ENCODE data around the gene MMP20. TPM values are rescaled to one million over a fixed set of nuclear protein-coding genes. Genes with fewer than 3 reads are reported as not detected.

Gene MMP20
- total and polyA plus RNA-seq, 2 experiments from 2014 or later: not detected

DNA sequence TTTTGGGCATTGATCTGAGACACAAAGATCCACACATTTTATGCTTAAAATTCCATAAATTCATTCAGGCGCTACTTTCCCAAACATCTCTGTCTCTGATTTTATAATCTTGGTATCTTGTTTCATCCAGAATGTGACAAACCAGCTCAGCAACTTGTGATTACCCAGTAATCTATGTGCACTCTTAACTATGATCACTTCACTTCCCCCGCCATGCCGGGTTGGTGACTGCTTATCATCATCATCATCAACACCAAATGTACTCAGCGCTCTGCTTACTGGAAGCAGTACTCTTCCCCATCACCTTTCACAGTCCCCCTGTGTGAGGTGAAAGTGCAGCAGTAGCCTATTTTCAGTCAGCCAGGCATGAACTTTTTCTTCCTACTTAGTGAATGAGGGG lies 79.4 kb downstream of the MMP20 start:
- Histone ChIP-seq H3K4me1 (ENCODE audit: insufficient read depth) (no peaks in the 10 kb centered on the region), H3K27ac (ENCODE audit: low read depth) (no peak overlapping the region), H3K36me3 (ENCODE audit: insufficient read depth) (no peaks in the 10 kb centered on the region), H3K79me2 (replicated peaks; ENCODE audit: insufficient read depth) (no peaks in the 10 kb centered on the region), H3K27me3 (ENCODE audit: insufficient read depth) (no peaks in the 10 kb centered on the region), H3K4me3 (no peak overlapping the region), H4K20me1 (replicated peaks; ENCODE audit: insufficient read depth) (no peaks in the 10 kb centered on the region), H3K4me2 (no peak overlapping the region), H3K9me2 (ENCODE audit: insufficient read depth) (no peaks in the 10 kb centered on the region), H3F3A (replicated peaks; ENCODE audit: low read depth) (no peaks in the 10 kb centered on the region), H2AFZ (peak overlapping the region; percentile 49; the same call in 1 of the 2 replicates)
- no peaks in the 10 kb centered on the region for H3K27me3 Mint-ChIP-seq (ENCODE audit: insufficient read depth, low read depth, poor library complexity)
- H3K36me3 Mint-ChIP-seq (ENCODE audit: low read depth): no peaks in the 10 kb centered on the region
- no peak for ATAC-seq
- no peaks in the 10 kb centered on the region for H3K9me3 Mint-ChIP-seq
- H3K4me1 Mint-ChIP-seq: peaks cover 4% of the 10 kb centered on the region
- no peak overlapping the region for H3K4me3 Mint-ChIP-seq
- TF ChIP-seq, protein P1, sequence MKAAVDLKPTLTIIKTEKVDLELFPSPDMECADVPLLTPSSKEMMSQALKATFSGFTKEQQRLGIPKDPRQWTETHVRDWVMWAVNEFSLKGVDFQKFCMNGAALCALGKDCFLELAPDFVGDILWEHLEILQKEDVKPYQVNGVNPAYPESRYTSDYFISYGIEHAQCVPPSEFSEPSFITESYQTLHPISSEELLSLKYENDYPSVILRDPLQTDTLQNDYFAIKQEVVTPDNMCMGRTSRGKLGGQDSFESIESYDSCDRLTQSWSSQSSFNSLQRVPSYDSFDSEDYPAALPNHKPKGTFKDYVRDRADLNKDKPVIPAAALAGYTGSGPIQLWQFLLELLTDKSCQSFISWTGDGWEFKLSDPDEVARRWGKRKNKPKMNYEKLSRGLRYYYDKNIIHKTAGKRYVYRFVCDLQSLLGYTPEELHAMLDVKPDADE (IDR thresholded peaks at IDR 0.05): no peak
- TF ChIP-seq, protein P2, sequence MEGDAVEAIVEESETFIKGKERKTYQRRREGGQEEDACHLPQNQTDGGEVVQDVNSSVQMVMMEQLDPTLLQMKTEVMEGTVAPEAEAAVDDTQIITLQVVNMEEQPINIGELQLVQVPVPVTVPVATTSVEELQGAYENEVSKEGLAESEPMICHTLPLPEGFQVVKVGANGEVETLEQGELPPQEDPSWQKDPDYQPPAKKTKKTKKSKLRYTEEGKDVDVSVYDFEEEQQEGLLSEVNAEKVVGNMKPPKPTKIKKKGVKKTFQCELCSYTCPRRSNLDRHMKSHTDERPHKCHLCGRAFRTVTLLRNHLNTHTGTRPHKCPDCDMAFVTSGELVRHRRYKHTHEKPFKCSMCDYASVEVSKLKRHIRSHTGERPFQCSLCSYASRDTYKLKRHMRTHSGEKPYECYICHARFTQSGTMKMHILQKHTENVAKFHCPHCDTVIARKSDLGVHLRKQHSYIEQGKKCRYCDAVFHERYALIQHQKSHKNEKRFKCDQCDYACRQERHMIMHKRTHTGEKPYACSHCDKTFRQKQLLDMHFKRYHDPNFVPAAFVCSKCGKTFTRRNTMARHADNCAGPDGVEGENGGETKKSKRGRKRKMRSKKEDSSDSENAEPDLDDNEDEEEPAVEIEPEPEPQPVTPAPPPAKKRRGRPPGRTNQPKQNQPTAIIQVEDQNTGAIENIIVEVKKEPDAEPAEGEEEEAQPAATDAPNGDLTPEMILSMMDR (conservative IDR thresholded peaks at IDR 0.05; ENCODE audit: low read depth in 2 of 2): no peak
- TF ChIP-seq ZNF114 (CRISPR knock-in tag; IDR thresholded peaks at IDR 0.05) (no peak), CREB1 (CRISPR knock-in tag; IDR thresholded peaks at IDR 0.05; ENCODE audit: low read depth) (no peak), EZH2 (IDR thresholded peaks at IDR 0.05; ENCODE audit: low read depth, unreplicated experiment) (no peak), ZNF331 (CRISPR knock-in tag; IDR thresholded peaks at IDR 0.05; ENCODE audit: low read depth) (no peak), POLR2AphosphoS5 (IDR thresholded peaks at IDR 0.05; ENCODE audit: low read depth) (no peak), EZH2phosphoT487 (IDR thresholded peaks at IDR 0.05; ENCODE audit: unreplicated experiment) (no peak), STAT1 (IDR thresholded peaks at IDR 0.05; ENCODE audit: unreplicated experiment) (no peak), NANOG (IDR thresholded peaks at IDR 0.05; ENCODE audit: borderline replicate concordance) (no peak), JUNB (IDR thresholded peaks at IDR 0.05; ENCODE audit: unreplicated experiment) (no peak)
- TF ChIP-seq, protein P3, sequence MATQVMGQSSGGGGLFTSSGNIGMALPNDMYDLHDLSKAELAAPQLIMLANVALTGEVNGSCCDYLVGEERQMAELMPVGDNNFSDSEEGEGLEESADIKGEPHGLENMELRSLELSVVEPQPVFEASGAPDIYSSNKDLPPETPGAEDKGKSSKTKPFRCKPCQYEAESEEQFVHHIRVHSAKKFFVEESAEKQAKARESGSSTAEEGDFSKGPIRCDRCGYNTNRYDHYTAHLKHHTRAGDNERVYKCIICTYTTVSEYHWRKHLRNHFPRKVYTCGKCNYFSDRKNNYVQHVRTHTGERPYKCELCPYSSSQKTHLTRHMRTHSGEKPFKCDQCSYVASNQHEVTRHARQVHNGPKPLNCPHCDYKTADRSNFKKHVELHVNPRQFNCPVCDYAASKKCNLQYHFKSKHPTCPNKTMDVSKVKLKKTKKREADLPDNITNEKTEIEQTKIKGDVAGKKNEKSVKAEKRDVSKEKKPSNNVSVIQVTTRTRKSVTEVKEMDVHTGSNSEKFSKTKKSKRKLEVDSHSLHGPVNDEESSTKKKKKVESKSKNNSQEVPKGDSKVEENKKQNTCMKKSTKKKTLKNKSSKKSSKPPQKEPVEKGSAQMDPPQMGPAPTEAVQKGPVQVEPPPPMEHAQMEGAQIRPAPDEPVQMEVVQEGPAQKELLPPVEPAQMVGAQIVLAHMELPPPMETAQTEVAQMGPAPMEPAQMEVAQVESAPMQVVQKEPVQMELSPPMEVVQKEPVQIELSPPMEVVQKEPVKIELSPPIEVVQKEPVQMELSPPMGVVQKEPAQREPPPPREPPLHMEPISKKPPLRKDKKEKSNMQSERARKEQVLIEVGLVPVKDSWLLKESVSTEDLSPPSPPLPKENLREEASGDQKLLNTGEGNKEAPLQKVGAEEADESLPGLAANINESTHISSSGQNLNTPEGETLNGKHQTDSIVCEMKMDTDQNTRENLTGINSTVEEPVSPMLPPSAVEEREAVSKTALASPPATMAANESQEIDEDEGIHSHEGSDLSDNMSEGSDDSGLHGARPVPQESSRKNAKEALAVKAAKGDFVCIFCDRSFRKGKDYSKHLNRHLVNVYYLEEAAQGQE (IDR thresholded peaks at IDR 0.05; ENCODE audit: unreplicated experiment): no peak
- TF ChIP-seq, protein P4, sequence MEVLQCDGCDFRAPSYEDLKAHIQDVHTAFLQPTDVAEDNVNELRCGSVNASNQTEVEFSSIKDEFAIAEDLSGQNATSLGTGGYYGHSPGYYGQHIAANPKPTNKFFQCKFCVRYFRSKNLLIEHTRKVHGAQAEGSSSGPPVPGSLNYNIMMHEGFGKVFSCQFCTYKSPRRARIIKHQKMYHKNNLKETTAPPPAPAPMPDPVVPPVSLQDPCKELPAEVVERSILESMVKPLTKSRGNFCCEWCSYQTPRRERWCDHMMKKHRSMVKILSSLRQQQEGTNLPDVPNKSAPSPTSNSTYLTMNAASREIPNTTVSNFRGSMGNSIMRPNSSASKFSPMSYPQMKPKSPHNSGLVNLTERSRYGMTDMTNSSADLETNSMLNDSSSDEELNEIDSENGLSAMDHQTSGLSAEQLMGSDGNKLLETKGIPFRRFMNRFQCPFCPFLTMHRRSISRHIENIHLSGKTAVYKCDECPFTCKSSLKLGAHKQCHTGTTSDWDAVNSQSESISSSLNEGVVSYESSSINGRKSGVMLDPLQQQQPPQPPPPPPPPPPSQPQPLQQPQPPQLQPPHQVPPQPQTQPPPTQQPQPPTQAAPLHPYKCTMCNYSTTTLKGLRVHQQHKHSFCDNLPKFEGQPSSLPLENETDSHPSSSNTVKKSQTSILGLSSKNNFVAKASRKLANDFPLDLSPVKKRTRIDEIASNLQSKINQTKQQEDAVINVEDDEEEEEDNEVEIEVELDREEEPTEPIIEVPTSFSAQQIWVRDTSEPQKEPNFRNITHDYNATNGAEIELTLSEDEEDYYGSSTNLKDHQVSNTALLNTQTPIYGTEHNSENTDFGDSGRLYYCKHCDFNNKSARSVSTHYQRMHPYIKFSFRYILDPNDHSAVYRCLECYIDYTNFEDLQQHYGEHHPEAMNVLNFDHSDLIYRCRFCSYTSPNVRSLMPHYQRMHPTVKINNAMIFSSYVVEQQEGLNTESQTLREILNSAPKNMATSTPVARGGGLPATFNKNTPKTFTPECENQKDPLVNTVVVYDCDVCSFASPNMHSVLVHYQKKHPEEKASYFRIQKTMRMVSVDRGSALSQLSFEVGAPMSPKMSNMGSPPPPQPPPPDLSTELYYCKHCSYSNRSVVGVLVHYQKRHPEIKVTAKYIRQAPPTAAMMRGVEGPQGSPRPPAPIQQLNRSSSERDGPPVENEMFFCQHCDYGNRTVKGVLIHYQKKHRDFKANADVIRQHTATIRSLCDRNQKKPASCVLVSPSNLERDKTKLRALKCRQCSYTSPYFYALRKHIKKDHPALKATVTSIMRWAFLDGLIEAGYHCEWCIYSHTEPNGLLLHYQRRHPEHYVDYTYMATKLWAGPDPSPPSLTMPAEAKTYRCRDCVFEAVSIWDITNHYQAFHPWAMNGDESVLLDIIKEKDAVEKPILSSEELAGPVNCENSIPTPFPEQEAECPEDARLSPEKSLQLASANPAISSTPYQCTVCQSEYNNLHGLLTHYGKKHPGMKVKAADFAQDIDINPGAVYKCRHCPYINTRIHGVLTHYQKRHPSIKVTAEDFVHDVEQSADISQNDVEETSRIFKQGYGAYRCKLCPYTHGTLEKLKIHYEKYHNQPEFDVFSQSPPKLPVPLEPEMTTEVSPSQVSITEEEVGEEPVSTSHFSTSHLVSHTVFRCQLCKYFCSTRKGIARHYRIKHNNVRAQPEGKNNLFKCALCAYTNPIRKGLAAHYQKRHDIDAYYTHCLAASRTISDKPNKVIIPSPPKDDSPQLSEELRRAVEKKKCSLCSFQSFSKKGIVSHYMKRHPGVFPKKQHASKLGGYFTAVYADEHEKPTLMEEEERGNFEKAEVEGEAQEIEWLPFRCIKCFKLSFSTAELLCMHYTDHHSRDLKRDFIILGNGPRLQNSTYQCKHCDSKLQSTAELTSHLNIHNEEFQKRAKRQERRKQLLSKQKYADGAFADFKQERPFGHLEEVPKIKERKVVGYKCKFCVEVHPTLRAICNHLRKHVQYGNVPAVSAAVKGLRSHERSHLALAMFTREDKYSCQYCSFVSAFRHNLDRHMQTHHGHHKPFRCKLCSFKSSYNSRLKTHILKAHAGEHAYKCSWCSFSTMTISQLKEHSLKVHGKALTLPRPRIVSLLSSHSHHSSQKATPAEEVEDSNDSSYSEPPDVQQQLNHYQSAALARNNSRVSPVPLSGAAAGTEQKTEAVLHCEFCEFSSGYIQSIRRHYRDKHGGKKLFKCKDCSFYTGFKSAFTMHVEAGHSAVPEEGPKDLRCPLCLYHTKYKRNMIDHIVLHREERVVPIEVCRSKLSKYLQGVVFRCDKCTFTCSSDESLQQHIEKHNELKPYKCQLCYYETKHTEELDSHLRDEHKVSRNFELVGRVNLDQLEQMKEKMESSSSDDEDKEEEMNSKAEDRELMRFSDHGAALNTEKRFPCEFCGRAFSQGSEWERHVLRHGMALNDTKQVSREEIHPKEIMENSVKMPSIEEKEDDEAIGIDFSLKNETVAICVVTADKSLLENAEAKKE (CRISPR knock-in tag; IDR thresholded peaks at IDR 0.05): no peak
- DNase-seq (ENCODE audit: low spot score): no peak
- no peak overlapping the region for H3K27ac Mint-ChIP-seq
